Panc1 (cell line): ENCODE measurements around the gene CACNA1B. TPM values are rescaled to one million over a fixed set of nuclear protein-coding genes. Genes with fewer than 3 reads are reported as not detected.

Experiments
- ATAC-seq: fragments of 200-7000 bp; cut with Tn5 transposase; 2 replicates; pipeline ENCODE4 v1.9.1; 2020; ENCODE audit warnings: mild to moderate bottlenecking, moderate library complexity
- BruUV-seq: library from RNA; stranded (reverse); fragments of 400-500 nt; replicated peaks from 2 replicates; lab custom pipeline; 2021; lab: Mats Ljungman, UMichigan
- CTCF ChIA-PET: fragments of 300-600 bp; sonication (Branson Sonifier 250); formaldehyde crosslinking; loops from one replicate; lab custom pipeline; 2022; ENCODE audit warnings: antibody characterized with exemption; lab: Charles Lee
- POLR2A ChIA-PET: fragments of 300-600 bp; sonication (Branson Sonifier 250); formaldehyde crosslinking; loops from one replicate; lab custom pipeline; 2022; ENCODE audit warnings: antibody characterized with exemption; lab: Charles Lee
- DNase-seq: peaks from one replicate; pipeline ENCODE4 v3.0.0-alpha.2; 2010; ENCODE audit warnings: low read depth, low spot score
- H3K27ac ChIP-seq: 2 replicates; pipeline ENCODE4 v1.5.1; 2011; ENCODE audit warnings: mild to moderate bottlenecking, low read length, inconsistent platforms
- H3K27me3 ChIP-seq: fragments of 200-500 bp; sonication (Bioruptor generic); 2 replicates; pipeline ENCODE4 v1.6.0; 2014; ENCODE audit warnings: low read length, inconsistent platforms; ENCODE audit not compliant: control insufficient read depth, insufficient read depth
- H3K36me3 ChIP-seq: fragments of 200-500 bp; sonication (Bioruptor generic); 2 replicates; pipeline ENCODE4 v1.5.1; 2014; ENCODE audit warnings: inconsistent platforms, mild to moderate bottlenecking, low read length, moderate library complexity; ENCODE audit not compliant: control insufficient read depth, insufficient read depth
- H3K4me1 ChIP-seq: 2 replicates; pipeline ENCODE4 v1.5.1; 2011; ENCODE audit warnings: inconsistent platforms, mild to moderate bottlenecking, low read length, moderate library complexity; ENCODE audit not compliant: control insufficient read depth, insufficient read depth
- H3K4me3 ChIP-seq, 2 experiments: 2 replicates each; pipeline ENCODE4 v1.5.1; 2011 to 2012; ENCODE audit warnings: low read depth in 2 of 2, low read length in 2 of 2, mild to moderate bottlenecking in 2 of 2, inconsistent platforms in 1 of 2, moderate library complexity in 1 of 2
- H3K9me3 ChIP-seq: fragments of 200-500 bp; sonication (Bioruptor generic); 2 replicates; pipeline ENCODE4 v1.5.1; 2014; ENCODE audit warnings: low read depth, mild to moderate bottlenecking, inconsistent platforms, low read length, moderate library complexity; ENCODE audit not compliant: control insufficient read depth, insufficient read depth
- POLR2AphosphoS5 ChIP-seq: IDR thresholded peaks from 2 replicates; pipeline ENCODE4 v1.6.1; 2012; ENCODE audit warnings: mild to moderate bottlenecking, low read depth, low read length, moderate library complexity
- SIN3A ChIP-seq: IDR thresholded peaks from 2 replicates; pipeline ENCODE4 v1.6.1; 2012; ENCODE audit warnings: low read depth, mild to moderate bottlenecking, low read length, moderate library complexity, borderline replicate concordance; ENCODE audit not compliant: insufficient read depth
- TCF7L2 ChIP-seq: IDR thresholded peaks from 2 replicates; pipeline ENCODE4 v1.6.1; 2011; ENCODE audit warnings: mild to moderate bottlenecking, low read depth, low read length, inconsistent platforms
- in situ Hi-C: cut with HindIII; loops from 2 replicates; pipeline ENCODE4 v1.10.0; 2016; ENCODE audit warnings: low sequenced_read_pairs, low pct_unique_long_range_greater_than_20kb
- intact Hi-C: fragments of 100-400 bp; cut with micrococcal nuclease; formaldehyde crosslinking; loops from one replicate; pipeline ENCODE4 v1.10.0; 2022; ENCODE audit not compliant: unreplicated experiment
- total RNA-seq: library from RNA; stranded (reverse); gene quantifications from one replicate; pipeline ENCODE4 v1.2.1, GENCODE V29; 2021; ENCODE audit not compliant: unreplicated experiment
- TF ChIP-seq, protein P1 (sequence below), 2 experiments: IDR thresholded peaks; 2 replicates each; pipeline ENCODE4 v1.6.1; 2011 to 2012; ENCODE audit warnings: low read depth in 2 of 2, control low read depth in 1 of 2, low read length in 1 of 2, mild to moderate bottlenecking in 1 of 2, moderate library complexity in 1 of 2; ENCODE audit not compliant: insufficient read depth in 1 of 2
- TF ChIP-seq, protein P2 (sequence below): fragments of 450-650 bp; IDR thresholded peaks from 2 replicates; pipeline ENCODE4 v1.5.1; 2017; ENCODE audit warnings: mild to moderate bottlenecking

The CACNA1B gene
- total RNA-seq, 1 experiment from 2014 or later = 0.49 TPM

DNA sequence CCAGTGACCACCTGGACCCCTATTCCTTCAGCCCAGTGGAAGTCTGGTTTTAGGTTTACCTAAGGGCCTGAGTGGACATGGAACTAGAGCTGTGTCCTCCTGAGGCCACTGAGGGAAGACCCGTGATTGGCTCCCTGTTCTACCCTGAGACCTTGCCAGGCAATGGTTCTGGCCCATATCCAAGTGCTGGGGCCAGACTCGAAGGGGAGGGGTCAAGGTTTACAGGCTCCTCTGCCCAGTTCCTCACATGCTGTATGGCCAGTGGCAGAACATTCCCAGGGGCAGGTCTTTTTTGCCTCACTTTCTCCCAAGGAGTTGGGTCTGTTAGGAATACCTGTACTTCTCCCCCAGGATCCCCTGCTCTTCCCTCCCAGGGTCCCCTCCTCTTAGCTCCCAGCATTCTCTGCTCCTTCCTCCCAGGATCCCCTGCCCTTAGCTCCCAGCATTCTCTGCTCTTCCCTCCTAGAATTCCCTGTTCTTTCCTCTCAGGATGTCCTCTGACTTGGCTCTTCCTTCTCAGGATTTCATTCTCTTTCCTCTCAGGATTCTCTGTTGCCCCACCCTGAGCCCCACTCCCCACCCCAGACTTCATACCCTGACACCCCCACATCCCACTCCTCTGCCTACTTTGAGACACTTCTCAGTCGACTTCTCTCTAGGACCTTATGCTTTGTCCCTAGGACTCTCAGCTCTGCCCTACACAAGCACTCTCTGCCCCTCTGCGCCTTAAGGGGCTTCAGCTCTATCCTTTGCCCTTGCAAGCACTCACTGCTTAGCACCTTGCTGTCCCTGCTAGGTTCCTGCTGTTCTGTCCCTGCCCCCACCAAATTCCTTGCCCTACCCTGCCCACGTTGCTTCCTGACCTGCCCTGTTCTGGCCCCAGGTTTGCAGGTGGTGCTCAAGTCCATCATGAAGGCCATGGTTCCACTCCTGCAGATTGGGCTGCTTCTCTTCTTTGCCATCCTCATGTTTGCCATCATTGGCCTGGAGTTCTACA lies 36.5 kb downstream of the CACNA1B start:
- no peak overlapping the region for H3K4me3 ChIP-seq
- no peak overlapping the region for H3K27ac ChIP-seq
- H3K27me3 ChIP-seq = no peaks in the 10 kb centered on the region
- no peaks in the 10 kb centered on the region for H3K36me3 ChIP-seq
- no TSS peak for BruUV-seq
- no peaks in the 10 kb centered on the region for H3K9me3 ChIP-seq
- H3K4me1 ChIP-seq = no peaks in the 10 kb centered on the region
- DNase-seq (no peak), ATAC-seq (no peak)
- CTCF ChIA-PET = no interaction called here
- POLR2A ChIA-PET = no interaction called here
- TF ChIP-seq, protein P1, sequence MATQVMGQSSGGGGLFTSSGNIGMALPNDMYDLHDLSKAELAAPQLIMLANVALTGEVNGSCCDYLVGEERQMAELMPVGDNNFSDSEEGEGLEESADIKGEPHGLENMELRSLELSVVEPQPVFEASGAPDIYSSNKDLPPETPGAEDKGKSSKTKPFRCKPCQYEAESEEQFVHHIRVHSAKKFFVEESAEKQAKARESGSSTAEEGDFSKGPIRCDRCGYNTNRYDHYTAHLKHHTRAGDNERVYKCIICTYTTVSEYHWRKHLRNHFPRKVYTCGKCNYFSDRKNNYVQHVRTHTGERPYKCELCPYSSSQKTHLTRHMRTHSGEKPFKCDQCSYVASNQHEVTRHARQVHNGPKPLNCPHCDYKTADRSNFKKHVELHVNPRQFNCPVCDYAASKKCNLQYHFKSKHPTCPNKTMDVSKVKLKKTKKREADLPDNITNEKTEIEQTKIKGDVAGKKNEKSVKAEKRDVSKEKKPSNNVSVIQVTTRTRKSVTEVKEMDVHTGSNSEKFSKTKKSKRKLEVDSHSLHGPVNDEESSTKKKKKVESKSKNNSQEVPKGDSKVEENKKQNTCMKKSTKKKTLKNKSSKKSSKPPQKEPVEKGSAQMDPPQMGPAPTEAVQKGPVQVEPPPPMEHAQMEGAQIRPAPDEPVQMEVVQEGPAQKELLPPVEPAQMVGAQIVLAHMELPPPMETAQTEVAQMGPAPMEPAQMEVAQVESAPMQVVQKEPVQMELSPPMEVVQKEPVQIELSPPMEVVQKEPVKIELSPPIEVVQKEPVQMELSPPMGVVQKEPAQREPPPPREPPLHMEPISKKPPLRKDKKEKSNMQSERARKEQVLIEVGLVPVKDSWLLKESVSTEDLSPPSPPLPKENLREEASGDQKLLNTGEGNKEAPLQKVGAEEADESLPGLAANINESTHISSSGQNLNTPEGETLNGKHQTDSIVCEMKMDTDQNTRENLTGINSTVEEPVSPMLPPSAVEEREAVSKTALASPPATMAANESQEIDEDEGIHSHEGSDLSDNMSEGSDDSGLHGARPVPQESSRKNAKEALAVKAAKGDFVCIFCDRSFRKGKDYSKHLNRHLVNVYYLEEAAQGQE (IDR thresholded peaks at IDR 0.05; ENCODE audit: insufficient read depth in 1 of 2, low read depth in 2 of 2, low read length in 1 of 2) = no peak
- TF ChIP-seq TCF7L2 (no peak), POLR2AphosphoS5 (no peak), SIN3A (no peak)
- TF ChIP-seq, protein P2, sequence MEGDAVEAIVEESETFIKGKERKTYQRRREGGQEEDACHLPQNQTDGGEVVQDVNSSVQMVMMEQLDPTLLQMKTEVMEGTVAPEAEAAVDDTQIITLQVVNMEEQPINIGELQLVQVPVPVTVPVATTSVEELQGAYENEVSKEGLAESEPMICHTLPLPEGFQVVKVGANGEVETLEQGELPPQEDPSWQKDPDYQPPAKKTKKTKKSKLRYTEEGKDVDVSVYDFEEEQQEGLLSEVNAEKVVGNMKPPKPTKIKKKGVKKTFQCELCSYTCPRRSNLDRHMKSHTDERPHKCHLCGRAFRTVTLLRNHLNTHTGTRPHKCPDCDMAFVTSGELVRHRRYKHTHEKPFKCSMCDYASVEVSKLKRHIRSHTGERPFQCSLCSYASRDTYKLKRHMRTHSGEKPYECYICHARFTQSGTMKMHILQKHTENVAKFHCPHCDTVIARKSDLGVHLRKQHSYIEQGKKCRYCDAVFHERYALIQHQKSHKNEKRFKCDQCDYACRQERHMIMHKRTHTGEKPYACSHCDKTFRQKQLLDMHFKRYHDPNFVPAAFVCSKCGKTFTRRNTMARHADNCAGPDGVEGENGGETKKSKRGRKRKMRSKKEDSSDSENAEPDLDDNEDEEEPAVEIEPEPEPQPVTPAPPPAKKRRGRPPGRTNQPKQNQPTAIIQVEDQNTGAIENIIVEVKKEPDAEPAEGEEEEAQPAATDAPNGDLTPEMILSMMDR = no peak
- in situ Hi-C loops (no loop called here), intact Hi-C loops (no loop called here)

DNA sequence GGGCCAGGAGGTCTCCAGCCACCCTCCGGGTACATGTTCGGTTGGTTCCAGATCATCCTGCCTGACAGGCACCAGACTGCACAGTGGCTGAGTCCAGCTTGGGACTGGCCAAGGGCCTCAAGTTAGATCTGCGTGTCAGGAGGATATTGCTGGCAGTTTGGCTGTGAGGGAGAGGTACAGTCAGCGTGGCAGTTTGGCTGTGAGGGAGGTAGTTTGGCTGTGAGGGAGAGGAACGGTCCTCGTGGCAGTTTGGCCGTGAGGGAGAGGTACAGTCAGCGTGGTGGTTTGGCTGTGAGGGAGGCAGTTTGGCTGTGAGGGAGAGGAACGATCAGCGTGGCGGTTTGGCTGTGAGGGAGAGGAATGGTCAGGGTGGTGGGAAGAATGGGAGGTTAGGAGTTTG lies 39.0 kb downstream of the CACNA1B start:
- H3K36me3 ChIP-seq = no peaks in the 10 kb centered on the region
- H3K4me3 ChIP-seq = no peak overlapping the region
- no peak overlapping the region for H3K27ac ChIP-seq
- H3K27me3 ChIP-seq = no peaks in the 10 kb centered on the region
- TF ChIP-seq, protein P1 (IDR thresholded peaks at IDR 0.05; ENCODE audit: insufficient read depth in 1 of 2, low read depth in 2 of 2, low read length in 1 of 2) = no peak
- TF ChIP-seq TCF7L2 (no peak), POLR2AphosphoS5 (no peak), SIN3A (no peak)
- TF ChIP-seq, protein P2 = no peak
- H3K9me3 ChIP-seq = no peaks in the 10 kb centered on the region
- H3K4me1 ChIP-seq = no peaks in the 10 kb centered on the region
- BruUV-seq = no TSS peak
- no peak for ATAC-seq
- CTCF ChIA-PET = no interaction called here
- in situ Hi-C loops = no loop called here
- intact Hi-C loops = no loop called here
- POLR2A ChIA-PET = no interaction called here
- no peak for DNase-seq
